DND-41 (cell line): ENCODE results near the gene EYA2.

ENCODE experiments used
- CTCF ChIP-seq: IDR thresholded peaks from 2 replicates; pipeline ENCODE4 v1.5.1; 2012; ENCODE audit warnings: borderline replicate concordance, low read length, moderate library complexity, mild to moderate bottlenecking; ENCODE audit not compliant: poor library complexity, severe bottlenecking; ENCODE audit errors: extremely low read depth
- EZH2 ChIP-seq: IDR thresholded peaks from 3 replicates; pipeline ENCODE4 v1.6.1; 2012; ENCODE audit warnings: borderline replicate concordance, low read depth, mild to moderate bottlenecking, moderate library complexity, low read length, inconsistent platforms; ENCODE audit not compliant: severe bottlenecking

- TF ChIP-seq CTCF (no peak), EZH2 (no peak)
These were observed at the start of gene EYA2 for GRCh38 chr20:46894579-46894958.
